Activated naive CD4-positive, alpha-beta T cell (primary cell): Measurements from ENCODE around the gene IZUMO3.
"Not testable (repeated sequence)": the region's sequence is repeated elsewhere in the genome, so short reads cannot be mapped to it uniquely, and the experiment has no call there.

Source experiments
- DNase-seq, 4 experiments: peaks; one replicate each; lab custom pipeline; 2025; lab: John Stamatoyannopoulos, UW

Gene IZUMO3

GRCh38 chr9:24545847-24546522 is at the start of gene IZUMO3:
Gene IZUMO3, minus strand, starts transcription at chr9:24545897. Its CDS starts 248 bp downstream, at chr9:24545649.
- DNase-seq: no peak

- DNase-seq: no peak
Observed at GRCh38 chr9:24594234-24594850, 48.6 kb upstream of the IZUMO3 start.

DNA sequence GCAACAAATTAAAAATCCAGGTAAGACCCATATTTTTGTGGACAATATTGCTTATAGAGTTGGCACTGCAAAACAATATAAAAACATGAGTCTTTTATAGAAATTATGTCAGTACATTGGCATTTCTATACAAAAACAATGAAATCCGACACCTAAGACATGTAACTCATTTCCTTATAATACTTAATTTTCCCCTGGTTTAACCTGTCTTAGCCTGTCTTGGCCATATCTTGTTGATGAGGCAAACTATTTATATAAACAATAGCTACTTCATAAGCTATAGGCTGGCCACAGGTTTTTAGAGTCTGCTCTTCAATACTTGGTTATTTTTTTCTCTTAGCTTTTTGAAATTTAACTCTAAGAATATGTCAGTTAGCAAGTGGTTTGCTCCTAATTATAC is 44.7 kb upstream of the IZUMO3 start:
- no peak for DNase-seq

GRCh38 chr9:24587883-24588282 is 42.2 kb upstream of the IZUMO3 start:
- no peak for DNase-seq

GRCh38 chr9:24582146-24583126 is 36.7 kb upstream of the IZUMO3 start:
- DNase-seq: no peak

DNA sequence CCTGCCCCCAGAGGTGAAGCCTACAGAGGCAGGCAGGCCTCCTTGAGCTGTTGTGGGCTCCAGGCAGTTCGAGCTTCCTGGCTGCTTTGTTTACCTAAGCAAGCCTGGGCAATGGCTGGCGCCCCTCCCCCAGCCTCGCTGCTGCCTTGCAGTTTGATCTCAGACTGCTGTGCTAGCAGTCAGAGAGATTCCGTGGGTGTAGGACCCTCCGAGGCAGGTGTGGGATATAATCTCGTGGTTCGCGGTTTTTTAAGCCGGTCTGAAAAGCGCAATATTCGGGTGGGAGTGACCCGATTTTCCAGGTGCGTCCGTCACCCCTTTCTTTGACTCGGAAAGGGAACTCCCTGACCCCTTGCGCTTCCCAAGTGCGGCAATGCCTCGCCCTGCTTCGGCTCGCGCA is 34.3 kb upstream of the IZUMO3 start:
- not testable (repeated sequence) for DNase-seq

DNA sequence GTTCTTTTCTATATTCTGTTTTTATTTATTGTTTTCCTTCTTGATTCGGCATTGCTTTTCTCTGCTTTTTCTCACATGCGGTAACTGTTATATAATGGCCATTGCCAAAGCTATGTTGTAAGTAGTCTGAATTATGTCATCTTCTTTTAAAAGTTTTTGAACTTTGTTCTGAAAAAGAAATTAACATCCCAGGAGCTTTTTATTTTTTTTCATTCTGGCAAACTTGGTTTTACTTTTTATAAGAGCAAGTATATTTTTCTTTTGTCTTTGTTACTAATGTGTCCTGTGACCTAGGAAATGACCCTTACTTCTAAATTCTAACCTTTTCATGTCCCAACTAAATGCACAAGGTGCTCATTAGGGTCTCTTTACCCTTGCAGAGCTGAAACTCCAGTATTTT is 26.7 kb upstream of the IZUMO3 start:
- no peak for DNase-seq

- DNase-seq: no peak
Observed at GRCh38 chr9:24561957-24562356, 16.3 kb upstream of the IZUMO3 start.

DNA sequence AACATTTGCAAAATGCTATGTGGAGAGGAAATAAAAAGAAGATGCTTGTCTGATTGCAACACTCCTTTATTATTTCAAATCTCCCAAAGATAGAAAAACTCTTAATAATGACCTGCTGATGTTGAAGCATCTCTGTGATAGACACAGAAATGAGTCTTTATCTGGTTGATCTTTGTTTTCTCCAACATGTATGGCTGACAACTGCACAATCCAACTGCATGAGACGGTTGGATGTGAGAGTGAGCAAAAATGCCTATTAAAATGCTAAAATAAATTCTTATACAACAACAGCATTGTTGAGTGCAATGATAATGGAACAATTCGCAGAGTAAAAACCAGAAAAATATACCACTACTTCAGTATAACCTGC is 7.5 kb upstream of the IZUMO3 start:
- DNase-seq: no peak

DNA sequence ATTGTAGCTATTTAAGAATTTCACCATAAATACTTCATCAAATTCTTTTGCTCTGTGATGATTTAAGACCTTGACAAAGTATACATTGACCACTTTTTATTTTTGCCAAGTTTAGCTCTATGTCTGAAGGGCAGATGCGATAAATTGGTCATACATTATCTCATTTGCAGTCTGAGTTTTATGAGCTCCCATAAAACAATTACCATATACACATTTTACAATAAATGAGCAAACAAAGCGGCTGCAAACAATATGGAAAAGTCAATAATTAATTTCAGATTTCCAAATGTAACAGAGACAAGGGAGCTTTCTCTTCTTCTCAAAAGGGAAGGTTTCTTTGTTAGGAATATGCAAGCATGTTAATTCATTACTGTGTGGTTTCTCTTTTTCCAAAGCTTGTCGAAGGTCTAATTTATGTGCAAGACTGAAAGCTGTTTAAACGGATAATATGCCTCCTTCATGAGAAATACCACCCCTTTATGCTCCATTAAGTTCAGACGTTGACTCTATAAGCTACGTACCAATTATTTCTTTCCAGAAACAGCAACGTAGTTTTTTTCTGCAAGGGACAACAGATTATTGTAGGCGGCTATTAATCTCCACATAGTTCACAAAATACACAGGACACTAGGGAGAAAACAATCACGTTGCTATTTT is 7.0 kb upstream of the IZUMO3 start:
- no peak for DNase-seq

DNA sequence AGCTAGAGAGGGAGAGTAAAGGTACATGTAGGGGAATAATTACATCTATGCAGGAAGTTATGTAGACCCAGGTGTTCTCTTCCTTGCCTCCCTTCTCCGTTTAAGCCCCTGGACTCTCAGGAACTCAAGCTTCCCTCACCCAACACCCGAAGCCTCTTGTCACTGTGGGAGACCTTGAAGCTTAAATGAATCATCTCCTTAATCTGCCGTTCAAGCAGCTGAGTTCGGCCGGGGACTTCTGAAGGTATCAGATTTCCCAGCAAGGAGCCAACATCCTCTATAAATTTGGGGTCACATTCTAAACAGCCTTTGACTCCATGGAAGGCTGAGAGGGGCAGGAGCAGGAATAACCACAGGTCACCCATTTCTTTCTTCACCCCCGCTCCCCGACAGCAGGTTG is 412 bp downstream of the IZUMO3 start:
- DNase-seq: no peak

DNA sequence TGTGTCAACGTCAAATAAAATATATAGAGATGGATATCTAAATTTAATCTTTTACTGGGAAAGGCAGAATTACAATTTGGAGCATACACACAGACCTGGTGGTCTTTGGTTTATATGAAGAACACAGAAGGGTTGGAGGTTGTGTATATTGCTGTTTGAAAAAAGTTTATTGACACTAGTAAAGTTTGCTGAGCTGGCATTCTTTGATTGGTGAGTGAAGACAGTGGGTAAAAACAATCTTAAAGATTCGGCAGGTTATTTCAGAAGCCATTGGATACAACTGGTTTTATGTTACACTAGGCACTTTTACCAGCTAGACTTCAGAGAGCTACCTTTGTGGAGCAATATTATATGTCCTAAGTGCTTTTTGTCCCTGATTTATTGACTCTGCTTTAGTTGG is 27.2 kb downstream of the IZUMO3 start:
- DNase-seq: no peak

- no peak for DNase-seq
Observed at GRCh38 chr9:24516463-24516862, 29.2 kb downstream of the IZUMO3 start.

- DNase-seq: no peak
Observed at GRCh38 chr9:24509850-24510249, 35.8 kb downstream of the IZUMO3 start.

GRCh38 chr9:24504521-24504920 is 41.2 kb downstream of the IZUMO3 start:
- DNase-seq: no peak

DNA sequence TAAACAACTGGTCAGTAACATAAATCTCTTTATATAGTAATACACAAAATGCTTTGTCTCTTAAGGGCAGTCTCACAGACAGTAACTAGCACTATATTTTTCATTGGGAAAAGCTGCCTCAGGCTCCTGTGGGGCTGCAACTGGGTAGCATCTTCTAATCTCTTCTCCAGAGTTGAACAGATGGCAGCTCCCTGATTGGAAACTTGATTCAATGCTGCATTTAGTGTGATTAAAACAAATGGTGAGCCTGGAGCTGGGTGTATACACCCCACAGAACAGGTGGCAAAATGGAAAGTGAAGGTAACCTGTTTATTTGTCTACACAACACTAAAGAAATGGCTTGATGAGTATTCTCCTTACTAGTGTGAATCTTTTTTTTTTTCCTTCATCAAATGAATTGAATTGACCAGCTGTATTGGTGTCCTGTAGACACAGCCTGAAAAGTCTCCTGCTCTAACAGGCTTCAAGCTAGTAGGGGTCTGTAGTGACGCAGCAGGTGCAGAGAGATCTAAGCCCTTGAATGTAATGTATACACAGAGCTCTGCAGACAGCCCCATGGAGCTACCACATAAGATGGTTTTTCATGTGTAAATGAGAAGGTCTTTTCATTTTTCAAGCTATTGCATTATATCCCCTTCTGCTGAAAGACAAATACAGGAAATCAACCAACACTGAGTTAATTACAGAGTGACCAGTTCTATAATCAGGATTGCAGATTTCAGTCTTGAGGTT is 43.3 kb downstream of the IZUMO3 start:
- DNase-seq: no peak

- no peak for DNase-seq
Observed at GRCh38 chr9:24500761-24501160, 44.9 kb downstream of the IZUMO3 start.

DNA sequence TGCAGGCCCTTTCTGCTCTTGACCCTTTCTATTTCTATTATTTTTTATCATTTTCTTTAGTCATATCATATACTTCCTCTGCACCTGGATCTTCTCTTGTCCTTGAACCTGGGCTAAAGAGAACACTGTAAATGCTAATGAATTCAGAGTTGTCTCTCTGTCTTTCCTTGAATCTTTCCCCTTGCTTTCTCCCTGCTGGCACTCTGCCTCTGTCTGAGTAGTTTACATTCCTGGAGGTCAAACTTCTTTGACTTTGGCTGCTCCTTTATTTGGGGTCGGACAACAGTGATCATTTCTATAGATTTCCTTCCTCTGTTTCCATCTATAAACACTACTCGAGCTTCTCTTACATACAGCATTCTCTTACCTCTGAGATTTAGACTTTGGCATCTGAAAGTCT is 47.1 kb downstream of the IZUMO3 start:
- no peak for DNase-seq

- no peak for DNase-seq
Observed at GRCh38 chr9:24497671-24498070, 48.0 kb downstream of the IZUMO3 start.
